Endothelial cell (in vitro differentiated cells): ENCODE data around the gene GGA1. TPM values are rescaled to one million over a fixed set of nuclear protein-coding genes. Genes with fewer than 3 reads are reported as not detected.

ENCODE experiments used
- DNase-seq: peaks from one replicate; pipeline ENCODE4 v3.0.0; 2021; ENCODE audit warnings: low spot score
- H3K27ac Mint-ChIP-seq: one replicate; pipeline ENCODE4 v1.8.0; 2021; ENCODE audit warnings: mixed read lengths, inconsistent platforms; ENCODE audit not compliant: unreplicated experiment
- H3K27me3 Mint-ChIP-seq: one replicate; pipeline ENCODE4 v1.8.0; 2021; ENCODE audit warnings: mild to moderate bottlenecking, moderate library complexity, mixed read lengths, inconsistent platforms; ENCODE audit not compliant: unreplicated experiment
- H3K36me3 Mint-ChIP-seq: one replicate; pipeline ENCODE4 v1.8.0; 2021; ENCODE audit warnings: mild to moderate bottlenecking, low read depth, mixed read lengths, inconsistent platforms; ENCODE audit not compliant: unreplicated experiment
- H3K4me1 Mint-ChIP-seq: one replicate; pipeline ENCODE4 v1.8.0; 2021; ENCODE audit warnings: mild to moderate bottlenecking, mixed read lengths, inconsistent platforms; ENCODE audit not compliant: unreplicated experiment
- H3K4me3 Mint-ChIP-seq: one replicate; pipeline ENCODE4 v1.8.0; 2021; ENCODE audit warnings: mild to moderate bottlenecking, mixed read lengths, inconsistent platforms; ENCODE audit not compliant: unreplicated experiment
- H3K9me3 Mint-ChIP-seq: one replicate; pipeline ENCODE4 v1.8.0; 2021; ENCODE audit warnings: mixed read lengths, inconsistent platforms; ENCODE audit not compliant: unreplicated experiment
- CTCF ChIP-seq: fragments of 200-600 bp; sonication (generic); IDR thresholded peaks from one replicate; pipeline ENCODE4 v1.5.0; 2021; ENCODE audit warnings: antibody characterized with exemption; ENCODE audit not compliant: unreplicated experiment
- total RNA-seq: library from RNA; stranded (reverse); fragmentation: NEBNext Ultra II Directional; extraction: Animal tissue kit (Norgen Biotek cat#: 25700); gene quantifications from one replicate; pipeline ENCODE4 v1.2.1, GENCODE V29; 2021; ENCODE audit not compliant: unreplicated experiment

GGA1 gene
- total RNA-seq, 1 donor from 2014 or later, result 63.6 TPM

DNA sequence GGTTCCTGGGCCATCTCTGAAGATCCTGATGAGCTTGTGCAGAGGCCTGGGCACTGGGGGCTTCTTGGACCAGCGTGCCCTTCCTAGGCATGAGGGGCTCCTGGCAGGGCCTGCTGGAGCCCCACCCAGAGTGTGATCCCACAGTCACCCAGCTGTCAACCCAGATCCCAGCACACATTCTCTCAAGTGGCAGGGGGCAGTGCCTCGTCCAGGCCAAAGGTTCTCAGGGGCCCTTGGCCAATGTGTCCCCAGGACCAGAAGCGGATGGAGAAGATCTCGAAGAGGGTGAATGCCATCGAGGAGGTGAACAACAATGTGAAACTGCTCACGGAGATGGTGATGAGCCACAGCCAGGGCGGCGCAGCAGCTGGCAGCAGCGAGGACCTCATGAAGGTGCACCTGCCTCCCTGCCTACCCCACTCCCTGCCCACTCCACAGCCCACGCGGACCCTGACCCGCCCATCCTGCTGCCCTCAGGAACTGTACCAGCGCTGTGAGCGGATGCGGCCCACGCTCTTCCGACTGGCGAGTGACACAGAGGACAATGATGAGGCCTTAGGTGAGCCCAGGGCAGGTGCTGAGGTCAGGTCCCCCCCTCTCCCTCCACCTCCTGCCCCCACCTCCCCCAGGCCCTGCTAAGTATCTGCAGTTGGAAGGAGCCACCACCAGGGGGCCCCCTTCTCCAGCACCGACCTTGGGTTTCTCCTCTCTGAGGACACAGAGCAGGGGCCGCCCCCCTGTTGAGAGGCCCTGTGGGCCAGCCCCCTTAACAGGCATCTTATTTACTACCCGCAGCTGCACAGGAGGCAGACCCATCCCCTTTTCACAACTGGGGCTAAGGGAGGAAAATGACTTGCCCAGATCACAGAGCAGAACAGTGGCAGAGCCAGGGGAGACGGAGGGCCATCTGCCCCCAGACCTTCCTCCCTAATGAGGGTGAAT lies 14.7 kb downstream of the GGA1 start:
- Mint-ChIP-seq H3K27me3 (peaks cover 8% of the 10 kb centered on the region), H3K27ac (no peak overlapping the region), H3K4me1 (peaks cover 17% of the 10 kb centered on the region), H3K4me3 (no peak overlapping the region), H3K9me3 (no peaks in the 10 kb centered on the region), H3K36me3 (peaks cover 11% of the 10 kb centered on the region)
- peak; percentile 93 for TF ChIP-seq CTCF
- peak; percentile 78 for DNase-seq

GRCh38 chr22:37624017-37624365 lies 15.4 kb downstream of the GGA1 start:
- H3K27ac Mint-ChIP-seq, result no peak overlapping the region
- H3K4me3 Mint-ChIP-seq, result no peak overlapping the region
- TF ChIP-seq CTCF, result no peak
- peaks cover 11% of the 10 kb centered on the region for H3K36me3 Mint-ChIP-seq
- H3K4me1 Mint-ChIP-seq, result peaks cover 21% of the 10 kb centered on the region
- no peaks in the 10 kb centered on the region for H3K9me3 Mint-ChIP-seq
- no peak for DNase-seq
- H3K27me3 Mint-ChIP-seq, result peaks cover 8% of the 10 kb centered on the region

DNA sequence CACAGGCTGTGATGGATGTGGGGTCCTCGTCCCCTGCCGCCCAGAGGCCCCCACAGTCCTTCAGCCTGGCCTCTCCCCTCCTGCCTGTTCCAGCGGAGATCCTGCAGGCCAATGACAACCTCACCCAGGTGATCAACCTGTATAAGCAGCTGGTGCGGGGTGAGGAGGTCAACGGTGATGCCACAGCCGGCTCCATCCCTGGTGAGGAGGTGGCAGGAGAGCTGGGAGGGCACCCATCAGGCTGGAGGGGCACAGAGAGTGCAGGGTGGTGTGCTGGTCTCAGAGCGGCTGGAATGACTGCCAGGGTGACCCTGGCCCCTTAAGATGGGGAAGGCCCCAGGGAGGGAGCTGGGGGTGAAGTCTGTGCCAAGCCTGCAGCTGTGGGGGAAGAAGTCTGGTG lies 16.2 kb downstream of the GGA1 start:
- Mint-ChIP-seq H3K4me1 (peaks cover 21% of the 10 kb centered on the region), H3K27me3 (peaks cover 8% of the 10 kb centered on the region), H3K9me3 (no peaks in the 10 kb centered on the region), H3K4me3 (no peak overlapping the region), H3K36me3 (peaks cover 11% of the 10 kb centered on the region), H3K27ac (no peak overlapping the region)
- no peak for DNase-seq
- no peak for TF ChIP-seq CTCF

DNA sequence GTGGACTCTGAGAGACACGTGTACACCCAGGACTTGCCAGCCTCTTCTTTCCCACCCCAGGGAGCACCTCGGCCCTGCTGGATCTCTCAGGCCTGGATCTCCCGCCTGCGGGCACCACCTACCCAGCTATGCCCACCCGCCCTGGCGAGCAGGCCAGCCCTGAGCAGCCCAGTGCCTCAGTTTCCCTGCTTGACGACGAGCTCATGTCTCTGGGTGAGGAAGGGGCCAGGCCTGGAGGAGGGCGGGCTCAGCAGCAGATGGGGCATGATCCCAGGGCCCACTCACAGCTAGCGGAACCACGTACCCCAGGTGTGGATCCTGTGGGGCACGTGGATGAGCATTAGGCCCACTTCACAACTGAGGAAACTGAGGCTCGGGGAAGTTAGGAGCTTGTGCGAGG lies 17.1 kb downstream of the GGA1 start:
- no peak for TF ChIP-seq CTCF
- DNase-seq, result no peak
- no peak overlapping the region for H3K27ac Mint-ChIP-seq
- no peak overlapping the region for H3K4me3 Mint-ChIP-seq
- no peaks in the 10 kb centered on the region for H3K9me3 Mint-ChIP-seq
- peaks cover 8% of the 10 kb centered on the region for H3K27me3 Mint-ChIP-seq
- H3K36me3 Mint-ChIP-seq, result peaks cover 11% of the 10 kb centered on the region
- peaks cover 21% of the 10 kb centered on the region for H3K4me1 Mint-ChIP-seq

DNA sequence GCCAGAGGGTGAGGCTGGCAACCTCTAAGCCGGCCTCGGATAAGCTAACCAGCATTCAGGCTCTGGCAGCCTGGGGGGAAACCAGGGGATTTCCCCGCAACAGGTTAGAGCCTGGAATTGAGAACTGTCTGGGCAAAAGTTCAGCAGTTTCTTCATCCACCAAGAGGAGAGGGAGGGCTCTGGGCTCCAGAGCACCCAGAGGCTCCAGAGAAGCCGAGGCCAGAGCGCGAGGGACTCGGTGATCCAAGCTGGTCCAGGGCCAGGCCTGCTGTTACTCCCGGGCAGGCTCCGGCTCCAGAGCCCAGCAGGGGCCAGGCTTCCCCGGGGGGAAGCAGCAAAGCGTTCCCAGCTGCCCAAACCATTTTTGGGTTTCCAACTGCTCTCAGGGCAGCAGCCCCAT lies 17.5 kb downstream of the GGA1 start:
- no peaks in the 10 kb centered on the region for H3K9me3 Mint-ChIP-seq
- no peak overlapping the region for H3K27ac Mint-ChIP-seq
- no peak for TF ChIP-seq CTCF
- H3K36me3 Mint-ChIP-seq, result peaks cover 12% of the 10 kb centered on the region
- H3K27me3 Mint-ChIP-seq, result peaks cover 6% of the 10 kb centered on the region
- DNase-seq, result no peak
- peaks cover 21% of the 10 kb centered on the region for H3K4me1 Mint-ChIP-seq
- H3K4me3 Mint-ChIP-seq, result no peak overlapping the region
